Stimulated activated naive CD8-positive, alpha-beta T cell treated with anti-CD3 and anti-CD28 coated beads, Interleukin-15, Interleukin-2, amounts not matched to agents 100 U/mL and 50 U/mL, for 24 hours (primary cell): ENCODE measurements around the gene CCDC6.
"Not testable (repeated sequence)": the region's sequence is repeated elsewhere in the genome, so short reads cannot be mapped to it uniquely, and the experiment has no call there.

Experiments
- ATAC-seq: fragments of 150-1000 bp; cut with Tn5 transposase; one replicate; pipeline ENCODE4 v1.10.0; 2021
- DNase-seq: peaks from one replicate; pipeline ENCODE4 v3.0.0; 2021

Gene CCDC6

GRCh38 chr10:59809644-59809974 lies 96.7 kb downstream of the CCDC6 start:
- ATAC-seq (no peak), DNase-seq (no peak)

DNA sequence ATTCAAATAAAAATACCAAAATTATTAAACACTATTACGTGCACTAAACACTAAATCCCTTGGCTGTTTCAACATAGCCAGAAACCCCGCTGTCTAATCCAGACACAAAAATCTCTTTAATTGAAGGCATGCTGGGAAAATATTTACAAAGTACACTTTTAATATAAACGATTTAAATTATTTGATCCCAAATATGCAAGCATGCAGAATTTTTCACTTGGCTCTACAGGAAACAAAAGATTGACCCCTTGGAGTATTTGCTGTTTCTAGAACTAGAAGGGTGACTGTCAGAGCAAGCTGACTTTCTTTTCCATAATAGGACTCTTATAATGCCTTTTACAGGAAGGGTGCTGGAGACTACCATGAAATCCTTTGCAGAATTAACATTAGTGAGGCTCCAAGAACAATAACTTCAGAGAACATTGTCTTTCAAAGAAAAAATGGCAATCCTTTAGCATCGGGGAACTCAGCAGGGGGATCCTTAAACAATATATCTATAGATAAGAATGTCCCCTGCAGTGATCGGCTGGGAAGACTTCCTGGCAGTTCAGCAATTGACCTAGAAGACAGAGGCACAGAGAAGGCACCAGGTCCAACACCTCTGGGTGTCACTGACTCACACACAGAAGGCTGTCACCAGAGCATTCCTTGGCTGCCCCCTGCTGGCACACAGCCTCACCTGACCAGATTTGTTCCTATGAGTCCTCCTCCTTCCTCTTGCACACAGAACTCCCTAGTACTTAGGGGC lies 97.3 kb downstream of the CCDC6 start:
- peak; percentile 78 for DNase-seq

GRCh38 chr10:59807629-59808620 lies 98.4 kb downstream of the CCDC6 start:
- no peak for DNase-seq
- no peak for ATAC-seq

More for the DNA sequence above, 97.3 kb downstream of the CCDC6 start:
- peak; percentile 92 for ATAC-seq

- ATAC-seq = peak; percentile 37
- peak; percentile 15 for DNase-seq
Observed at GRCh38 chr10:59805014-59805413, 101.3 kb downstream of the CCDC6 start.

- DNase-seq (no peak), ATAC-seq (no peak)
Observed at GRCh38 chr10:59804220-59804619, 102.1 kb downstream of the CCDC6 start.

GRCh38 chr10:59803714-59804113 lies 102.6 kb downstream of the CCDC6 start:
- no peak for ATAC-seq

GRCh38 chr10:59801171-59801570 lies 105.2 kb downstream of the CCDC6 start:
- ATAC-seq = no peak
- no peak for DNase-seq

More at GRCh38 chr10:59803714-59804113, 102.6 kb downstream of the CCDC6 start:
- no peak for DNase-seq

- ATAC-seq = no peak
- no peak for DNase-seq
Observed at GRCh38 chr10:59799421-59799820, 106.9 kb downstream of the CCDC6 start.

DNA sequence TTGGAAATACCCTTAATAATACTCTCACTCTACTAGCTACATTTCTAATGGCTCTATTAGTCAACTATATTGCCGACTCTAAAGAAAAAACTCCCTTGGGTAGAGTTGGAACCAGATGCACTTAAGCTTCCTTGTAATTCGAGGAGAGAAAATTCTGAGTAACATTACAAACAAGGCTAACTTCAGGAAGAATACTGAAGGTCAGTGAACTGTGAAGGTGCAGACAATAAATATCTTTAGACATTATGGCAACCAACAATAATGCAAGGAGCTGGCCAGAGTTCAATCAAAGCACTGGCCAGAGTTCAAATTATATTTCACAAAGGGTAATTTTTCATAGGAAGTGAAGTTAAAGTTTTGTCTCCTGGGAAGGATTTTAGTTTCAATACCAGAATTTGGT lies 112.4 kb downstream of the CCDC6 start:
- DNase-seq (no peak), ATAC-seq (no peak)

- ATAC-seq (peak; percentile 32), DNase-seq (no peak)
Observed at GRCh38 chr10:59792812-59793211, 113.5 kb downstream of the CCDC6 start.

GRCh38 chr10:59791601-59792000 lies 114.8 kb downstream of the CCDC6 start:
- no peak for DNase-seq
- ATAC-seq = no peak

DNA sequence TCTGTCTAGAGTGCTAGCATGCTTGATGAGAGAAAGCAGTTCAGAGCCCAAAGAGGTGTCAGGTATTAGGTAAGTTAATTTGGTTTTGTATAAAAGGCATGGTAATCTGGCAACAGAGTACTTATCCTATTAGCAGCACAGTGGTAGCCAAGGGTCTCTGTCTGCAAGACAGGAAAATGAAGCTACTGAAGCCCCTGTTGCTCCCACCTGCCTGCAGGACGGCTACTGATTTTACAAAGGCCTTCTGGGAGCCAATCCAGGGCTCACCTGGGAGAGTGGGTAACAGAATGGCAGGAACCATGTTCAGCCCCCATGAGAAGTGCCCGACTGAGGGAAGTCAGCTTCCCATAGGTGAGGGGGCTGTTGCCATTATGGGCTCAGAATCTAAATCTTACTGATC lies 116.3 kb downstream of the CCDC6 start:
- not testable (repeated sequence) for ATAC-seq, DNase-seq

GRCh38 chr10:59788914-59789313 lies 117.4 kb downstream of the CCDC6 start:
- ATAC-seq, DNase-seq: not testable (repeated sequence)

DNA sequence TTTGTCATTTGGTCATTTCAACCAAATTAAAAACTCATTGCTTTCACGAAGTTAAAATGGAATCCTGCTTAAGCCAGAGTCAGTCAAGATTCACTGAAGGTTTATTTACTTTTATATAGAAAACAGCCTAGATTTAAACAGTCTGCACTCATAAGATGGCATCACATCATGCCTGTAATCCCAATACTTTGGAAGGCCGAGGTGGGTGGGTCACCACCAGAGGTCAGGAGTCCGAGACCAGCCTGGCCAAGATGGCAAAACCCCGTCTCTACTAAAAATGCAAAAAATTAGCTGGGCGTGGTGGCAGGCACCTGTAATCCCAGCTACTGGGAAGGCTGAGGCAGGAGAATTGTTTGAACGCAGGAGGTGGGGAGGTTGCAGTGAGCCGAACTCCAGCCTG lies 119.3 kb downstream of the CCDC6 start:
- ATAC-seq, DNase-seq: not testable (repeated sequence)

- not testable (repeated sequence) for DNase-seq, ATAC-seq
Observed at GRCh38 chr10:59785476-59785875, 120.9 kb downstream of the CCDC6 start.

- DNase-seq (no peak), ATAC-seq (no peak)
Observed at GRCh38 chr10:59781511-59781910, 124.8 kb downstream of the CCDC6 start.

DNA sequence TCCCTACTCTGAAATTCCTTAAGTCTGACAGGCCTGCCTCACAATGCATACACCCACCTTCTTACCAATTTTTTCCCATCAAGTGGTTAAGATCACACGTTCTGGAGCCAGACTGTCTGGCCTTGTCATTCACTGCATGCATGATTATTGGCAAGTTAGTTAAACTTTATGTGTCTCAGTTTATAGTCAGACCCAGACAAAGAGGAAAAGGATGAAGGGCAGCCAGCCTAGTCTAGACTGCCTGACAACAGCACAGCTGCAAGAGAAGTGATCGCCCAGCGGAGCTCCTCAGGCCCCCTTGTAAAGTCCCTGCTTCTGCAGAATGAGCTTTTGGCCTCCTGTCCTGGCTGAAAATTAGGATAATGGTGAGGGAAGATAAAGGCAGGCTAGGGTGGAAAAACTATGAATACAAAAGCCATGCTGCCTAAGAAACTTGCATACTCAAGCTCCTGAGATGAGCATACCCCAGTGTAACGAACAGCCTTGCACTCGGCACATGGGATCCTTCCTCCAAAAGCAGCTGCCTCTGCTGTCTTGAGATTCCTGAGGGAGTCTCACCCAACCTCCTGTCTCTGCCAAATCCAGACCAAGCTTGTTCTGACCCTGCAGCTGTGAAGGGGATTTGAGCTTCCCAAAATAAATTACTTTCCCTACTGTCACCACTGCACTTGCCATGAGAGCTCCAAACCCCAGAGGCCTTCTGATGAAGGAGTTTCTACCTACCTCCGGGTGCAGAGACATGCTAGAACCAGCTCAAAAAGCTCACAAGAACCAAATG lies 126.4 kb downstream of the CCDC6 start:
- ATAC-seq = no peak
- no peak for DNase-seq

- no peak for DNase-seq
- ATAC-seq = no peak
Observed at GRCh38 chr10:59774451-59774850, 131.9 kb downstream of the CCDC6 start.

- DNase-seq = no peak
- no peak for ATAC-seq
Observed at GRCh38 chr10:59773088-59773487, 133.3 kb downstream of the CCDC6 start.

DNA sequence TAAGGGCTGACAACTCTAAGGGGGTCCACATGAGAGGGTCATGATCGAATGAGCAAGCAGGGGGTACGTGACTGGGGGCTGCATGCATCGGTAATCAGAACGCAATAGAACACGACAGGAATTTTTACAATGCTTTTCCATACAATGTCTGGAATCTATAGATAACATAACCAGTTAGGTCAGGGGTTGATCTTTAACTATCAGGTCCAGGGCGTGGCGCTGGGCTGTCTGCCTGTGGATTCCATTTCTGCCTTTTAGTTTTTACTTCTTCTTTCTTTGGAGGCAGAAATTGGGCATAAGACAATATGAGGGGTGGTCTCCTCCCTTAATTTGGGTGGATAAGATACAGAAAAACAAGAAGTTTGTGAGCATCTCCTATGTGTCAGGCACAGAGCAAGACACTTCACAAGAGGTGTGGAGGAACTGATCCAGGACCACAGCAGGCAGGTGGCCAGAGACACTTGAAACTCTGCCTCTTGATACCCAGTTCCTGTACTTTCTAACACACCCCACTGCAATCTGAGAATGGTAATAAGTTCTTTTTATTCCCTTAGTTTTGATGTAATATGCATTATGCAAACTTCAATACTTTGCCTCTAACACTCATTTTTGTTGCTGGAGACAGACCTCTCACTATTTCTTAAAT lies 135.1 kb downstream of the CCDC6 start:
- ATAC-seq (no peak), DNase-seq (no peak)

DNA sequence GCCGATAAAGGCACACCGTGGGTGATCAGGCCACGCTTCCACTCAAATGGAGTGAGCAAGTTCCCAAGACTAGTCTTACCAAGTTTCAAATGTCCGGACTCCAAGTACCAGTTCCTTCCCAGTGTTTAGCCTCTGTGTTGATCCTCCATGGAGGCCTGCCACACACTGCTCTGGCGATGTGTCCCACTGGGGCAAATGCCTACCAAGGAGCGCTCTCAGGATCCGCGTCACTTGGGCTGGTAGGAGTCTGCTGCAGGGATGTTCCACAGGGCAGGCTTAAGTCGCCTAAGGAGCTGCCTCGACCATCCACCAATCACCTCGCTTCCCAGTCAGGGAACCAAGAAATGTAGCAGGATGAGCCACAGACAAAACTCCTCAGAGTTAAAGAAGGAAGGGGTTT lies 135.7 kb downstream of the CCDC6 start:
- ATAC-seq = no peak
- no peak for DNase-seq

DNA sequence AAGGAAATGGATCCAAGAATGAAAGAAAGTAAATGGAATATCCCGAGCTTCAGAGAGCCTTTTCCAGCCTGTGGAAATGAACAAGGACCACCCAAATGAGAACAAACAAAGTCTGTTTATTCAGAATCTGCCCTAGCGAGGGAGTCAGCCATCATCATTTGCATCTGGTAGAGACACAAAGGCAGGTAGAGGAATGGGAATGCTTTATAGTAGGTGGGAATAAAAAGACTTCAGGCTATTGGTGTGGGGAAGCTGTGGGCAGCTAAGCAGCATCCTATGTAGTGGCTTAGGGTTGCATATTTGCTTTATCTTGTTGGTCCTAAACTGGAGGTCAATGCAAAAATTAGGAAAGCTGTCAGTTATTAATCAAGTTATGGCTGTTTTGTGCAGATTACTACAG lies 143.9 kb downstream of the CCDC6 start:
- DNase-seq (no peak), ATAC-seq (no peak)
